Body of pancreas (tissue), 4 donors: Measurements from ENCODE around the gene SV2A. TPM values are rescaled to one million over a fixed set of nuclear protein-coding genes. Genes with fewer than 3 reads are reported as not detected.

ENCODE experiments used
- ATAC-seq: fragments of 150-250 bp; one replicate; pipeline ENCODE4 v1.9.1; 2016
- DNase-seq, 4 donors: peaks; one replicate each; pipeline ENCODE4 v3.0.0-alpha.2; 2019
- H3K27ac ChIP-seq, 4 donors: fragments of 200-600 bp; sonication (generic); 1 replicate in 3 of 4; 2 replicates in 1 of 4; pipeline versions ENCODE4 v1.5.1 to v1.6.1; 2016 to 2019; ENCODE audit warnings: mild to moderate bottlenecking in 1 of 4, mixed read lengths in 1 of 4, moderate library complexity in 1 of 4
- H3K27me3 ChIP-seq, 2 donors: fragments of 200-600 bp; sonication (generic); one replicate each; pipeline ENCODE4 v1.6.0; 2016; ENCODE audit warnings: mild to moderate bottlenecking in 1 of 2
- H3K36me3 ChIP-seq, 2 donors: fragments of 200-600 bp; sonication (generic); replicated peaks in 1 of 2; 2 replicates each; pipeline ENCODE4 v1.5.1; 2016; ENCODE audit warnings: low read depth in 2 of 2; ENCODE audit not compliant: insufficient read depth in 1 of 2
- H3K4me1 ChIP-seq: fragments of 200-600 bp; sonication (generic); one replicate; pipeline ENCODE4 v1.6.0; 2016
- H3K4me3 ChIP-seq, 2 donors: fragments of 200-600 bp; sonication (generic); 1 replicate in 1 of 2; 2 replicates in 1 of 2; pipeline ENCODE4 v1.5.1; 2016 to 2019
- H3K9me3 ChIP-seq, 3 donors: fragments of 200-600 bp; sonication (generic); 1 replicate in 2 of 3; 2 replicates in 1 of 3; pipeline ENCODE4 v1.5.1; 2016
- CTCF ChIP-seq, 7 experiments: fragments of 450-650 bp in 4 of 7; fragments of 200-600 bp in 3 of 7; sonication (generic) in 3 of 7; IDR thresholded peaks; one replicate each; pipeline ENCODE4 v1.5.1; 2016 to 2019; ENCODE audit warnings: antibody characterized with exemption in 7 of 7
- POLR2A ChIP-seq, 3 donors: fragments of 450-650 bp; IDR thresholded peaks; one replicate each; pipeline ENCODE4 v1.6.1; 2016; ENCODE audit warnings: antibody characterized with exemption in 3 of 3, mild to moderate bottlenecking in 2 of 3
- WGBS, 2 donors: methylation state at CpG; one replicate each; pipeline ENCODE4 v1.1.5; 2017; 5-methylcytosine and 5-hydroxymethylcytosine counted together
- intact Hi-C: fragments of 100-400 bp; cut with DNase I; formaldehyde crosslinking; loops from one replicate; pipeline ENCODE4 v1.15.1; 2023
- total RNA-seq, 2 donors: library from RNA; depleted of rRNA; stranded (reverse); fragments of >200 nt; gene quantifications; one replicate each; pipeline ENCODE4 v1.1.0, GENCODE V29; 2016

The SV2A gene
- total RNA-seq, 2 donors from 2014 or later, result 0.33 to 2.1 TPM

- intact Hi-C loops, result no loop called here
- ATAC-seq, result no peak
- Histone ChIP-seq H3K4me3 (no peak overlapping the region), H3K4me1 (peaks cover 6% of the 10 kb centered on the region), H3K27ac (no peak overlapping the region), H3K9me3 (no peaks in the 10 kb centered on the region), H3K36me3 (no peaks in the 10 kb centered on the region), H3K27me3 (no peaks in the 10 kb centered on the region)
- WGBS, 2 donors, result 78 to 80% methylated on average over 11 of the region's 11 CpGs
- DNase-seq, result no peak
- TF ChIP-seq CTCF (IDR thresholded peaks at IDR 0.05), result no peak
- no peak for TF ChIP-seq POLR2A (IDR thresholded peaks at IDR 0.05)
These were observed 2.0 kb downstream of the SV2A start for GRCh38 chr1:149915429-149916192.

- Histone ChIP-seq H3K4me3 (no peak overlapping the region), H3K36me3 (no peaks in the 10 kb centered on the region), H3K27ac (no peak overlapping the region), H3K27me3 (no peaks in the 10 kb centered on the region), H3K4me1 (peaks cover 6% of the 10 kb centered on the region), H3K9me3 (no peaks in the 10 kb centered on the region)
- 50 to 54% methylated on average over 1 of the region's 1 CpG for WGBS, 2 donors
- DNase-seq, result no peak
- intact Hi-C loops, result no loop called here
- ATAC-seq, result no peak
- TF ChIP-seq CTCF (IDR thresholded peaks at IDR 0.05), result no peak
- no peak for TF ChIP-seq POLR2A (IDR thresholded peaks at IDR 0.05)
These were observed 3.1 kb downstream of the SV2A start for GRCh38 chr1:149914545-149914944.

GRCh38 chr1:149906570-149907075 lies 11.0 kb downstream of the SV2A start:
- Histone ChIP-seq H3K9me3 (no peaks in the 10 kb centered on the region), H3K27ac (no peak overlapping the region), H3K36me3 (no peaks in the 10 kb centered on the region), H3K4me3 (no peak overlapping the region), H3K4me1 (no peaks in the 10 kb centered on the region), H3K27me3 (no peaks in the 10 kb centered on the region)
- no peak for TF ChIP-seq CTCF (IDR thresholded peaks at IDR 0.05)
- no peak for TF ChIP-seq POLR2A (IDR thresholded peaks at IDR 0.05)
- ATAC-seq, result no peak
- DNase-seq, result no peak
- intact Hi-C loops, result no loop called here
- 57 to 60% methylated on average over 10 of the region's 10 CpGs for whole genome bisulfite sequencing, 2 donors

- intact Hi-C loops, result no loop called here
- DNase-seq (peak in 1 of 4 donors; percentile 12), ATAC-seq (no peak)
- no peak overlapping the region for H3K27ac ChIP-seq
- no peak for TF ChIP-seq POLR2A (IDR thresholded peaks at IDR 0.05)
- TF ChIP-seq CTCF (IDR thresholded peaks at IDR 0.05), result no peak
- H3K27me3 ChIP-seq, result no peaks in the 10 kb centered on the region
- WGBS, 2 donors, result 62 to 74% methylated on average over 5 of the region's 5 CpGs
- H3K4me3 ChIP-seq, result no peak overlapping the region
- no peaks in the 10 kb centered on the region for H3K36me3 ChIP-seq
- H3K9me3 ChIP-seq, result no peaks in the 10 kb centered on the region
- peaks cover 9% of the 10 kb centered on the region for H3K4me1 ChIP-seq
These were observed 13.7 kb downstream of the SV2A start for GRCh38 chr1:149903836-149904491.
